ENCODE data around the gene CUTA. TPM values are rescaled to one million over a fixed set of nuclear protein-coding genes. Genes with fewer than 3 reads are reported as not detected.
A peak's percentile ranks its signal among the peaks of the same experiment; 100 is the strongest.
"Not testable (repeated sequence)": the region's sequence is repeated elsewhere in the genome, so short reads cannot be mapped to it uniquely, and the experiment has no call there.

Gene CUTA
- total RNA-seq, 2 donors from 2014 or later, result 114 to 126 TPM

GRCh38 chr6:33390767-33391277, 27.1 kb downstream of the CUTA start:
- DNase-seq, result no peak
- intact Hi-C loops (cut with DNase I), result loop anchor here in 1 of 2 donors (10.0 kb wide), 1 partner anchor 64 kb away; the partner anchor contains the start of gene ZBTB9
- no peak for ATAC-seq

DNA sequence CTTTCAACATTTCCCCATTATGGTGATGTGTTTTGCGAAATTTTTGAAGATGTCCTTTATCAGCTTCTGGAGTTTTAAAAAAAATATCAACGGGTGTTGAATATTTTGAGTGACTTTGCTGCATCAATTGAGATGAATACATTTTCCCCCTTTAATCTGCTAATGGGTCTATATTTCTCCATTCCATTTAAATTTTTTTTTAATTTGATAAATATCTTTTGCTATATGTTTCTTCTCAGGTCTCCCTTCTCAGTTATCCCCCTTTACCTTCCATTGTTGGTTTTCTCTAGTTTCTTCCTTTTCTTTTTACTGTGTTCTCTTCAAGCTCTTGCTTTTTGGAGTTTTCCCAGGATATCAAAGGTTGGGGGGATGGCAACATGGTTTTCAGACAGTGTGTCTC, 27.7 kb downstream of the CUTA start:
- no peak for ATAC-seq
- DNase-seq, result no peak
- intact Hi-C loops (cut with DNase I), result loop anchor here in 1 of 2 donors (10.0 kb wide), 1 partner anchor 65 kb away; the partner anchor contains the start of gene ZBTB9

DNA sequence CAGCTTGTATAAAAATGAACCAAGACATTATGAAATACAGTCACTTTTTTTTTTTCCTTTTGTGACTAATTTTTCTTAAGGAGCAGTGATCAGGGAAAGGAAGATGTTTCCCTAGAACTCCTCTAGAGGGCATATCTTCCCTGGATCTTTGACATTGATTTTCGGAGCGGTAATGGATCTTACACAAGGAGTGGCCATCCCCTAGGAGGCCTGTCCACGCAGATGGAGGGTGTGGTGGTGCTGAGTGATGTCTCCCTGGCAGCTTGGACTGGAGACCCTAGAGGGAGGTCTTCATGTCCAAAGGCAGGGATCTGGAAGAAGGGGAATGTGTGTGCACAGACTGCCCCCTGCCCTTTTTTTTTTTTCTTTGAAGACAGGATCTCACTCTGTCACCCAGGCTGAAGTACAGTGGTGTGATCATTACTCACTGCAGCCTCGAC, 33.3 kb downstream of the CUTA start:
- DNase-seq (no peak), ATAC-seq (peak in 1 of 2 donors; percentile 64)
- intact Hi-C loops (cut with DNase I), result no loop called here

DNA sequence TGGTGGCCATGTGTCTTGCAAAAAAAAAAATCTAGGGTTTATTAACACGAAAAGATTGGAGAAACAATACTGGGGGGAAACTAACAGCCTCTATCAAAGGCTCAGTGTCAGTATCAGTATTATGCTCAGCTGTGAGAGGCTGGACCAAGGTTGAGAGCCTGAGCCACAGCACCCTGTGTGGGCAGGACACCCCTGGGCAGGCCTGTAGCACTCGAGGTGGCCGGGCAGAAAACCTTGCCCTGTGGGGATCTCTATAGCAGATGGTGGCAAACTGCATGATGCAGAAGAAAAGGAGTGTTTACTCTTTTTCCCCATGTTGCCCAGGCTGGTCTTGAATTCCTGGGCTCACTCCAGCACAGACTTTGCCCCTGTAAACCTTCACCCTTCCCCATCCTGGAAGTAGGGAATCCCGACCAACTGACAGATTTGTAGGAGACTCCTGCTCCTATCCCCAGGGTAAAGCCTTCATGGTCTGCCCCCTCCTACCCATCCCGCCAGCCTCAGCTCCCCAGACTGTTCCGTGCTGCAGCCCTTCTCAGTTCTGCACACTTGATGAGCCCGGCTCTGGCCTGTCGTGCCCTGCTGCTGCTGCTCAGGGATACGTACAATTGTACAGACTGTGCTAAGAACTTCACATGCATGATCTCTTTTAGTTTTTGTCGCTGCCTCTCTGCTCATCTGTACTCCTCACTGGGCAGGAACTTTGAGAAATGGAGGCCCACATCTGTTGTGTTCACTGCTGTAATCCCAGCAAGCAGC, 34.3 kb downstream of the CUTA start:
- intact Hi-C loops (cut with DNase I), result no loop called here
- no peak for ATAC-seq
- DNase-seq, result no peak

GRCh38 chr6:33380272-33380981, 37.5 kb downstream of the CUTA start:
- DNase-seq (no peak), ATAC-seq (no peak)
- intact Hi-C loops (cut with DNase I), result no loop called here

- DNase-seq; ATAC-seq; intact Hi-C loops (cut with DNase I): not testable (repeated sequence)
Observed at GRCh38 chr6:33379184-33379583, 38.7 kb downstream of the CUTA start.

DNA sequence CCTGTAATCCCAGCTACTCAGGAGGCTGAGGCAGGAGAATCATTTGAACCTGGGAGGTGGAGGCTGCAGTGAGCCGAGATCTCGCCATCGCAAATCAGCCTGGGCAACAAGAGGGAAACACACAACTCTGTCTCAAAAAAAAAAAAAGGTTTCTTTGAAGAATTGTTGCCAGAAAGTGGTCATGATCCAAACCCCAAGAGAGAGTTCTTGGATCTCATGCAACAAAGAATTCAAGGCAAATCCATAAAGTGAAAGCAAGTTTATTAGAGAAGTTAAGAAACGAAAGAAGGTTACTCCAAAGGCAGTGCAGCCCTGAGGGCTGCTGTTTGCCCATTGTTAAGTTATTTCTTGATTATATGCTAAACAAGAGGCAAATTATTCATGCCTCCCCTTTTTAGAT, 40.7 kb downstream of the CUTA start:
- ATAC-seq (no peak), DNase-seq (no peak)
- intact Hi-C loops (cut with DNase I), result no loop called here

- DNase-seq (peak; percentile 83), ATAC-seq (peak; percentile 92 to 94)
- intact Hi-C loops (cut with DNase I), result no loop called here
Observed at GRCh38 chr6:33375143-33375671, 42.7 kb downstream of the CUTA start.

GRCh38 chr6:33373960-33374910, 43.7 kb downstream of the CUTA start:
- DNase-seq (no peak), ATAC-seq (no peak)
- intact Hi-C loops (cut with DNase I), result no loop called here

DNA sequence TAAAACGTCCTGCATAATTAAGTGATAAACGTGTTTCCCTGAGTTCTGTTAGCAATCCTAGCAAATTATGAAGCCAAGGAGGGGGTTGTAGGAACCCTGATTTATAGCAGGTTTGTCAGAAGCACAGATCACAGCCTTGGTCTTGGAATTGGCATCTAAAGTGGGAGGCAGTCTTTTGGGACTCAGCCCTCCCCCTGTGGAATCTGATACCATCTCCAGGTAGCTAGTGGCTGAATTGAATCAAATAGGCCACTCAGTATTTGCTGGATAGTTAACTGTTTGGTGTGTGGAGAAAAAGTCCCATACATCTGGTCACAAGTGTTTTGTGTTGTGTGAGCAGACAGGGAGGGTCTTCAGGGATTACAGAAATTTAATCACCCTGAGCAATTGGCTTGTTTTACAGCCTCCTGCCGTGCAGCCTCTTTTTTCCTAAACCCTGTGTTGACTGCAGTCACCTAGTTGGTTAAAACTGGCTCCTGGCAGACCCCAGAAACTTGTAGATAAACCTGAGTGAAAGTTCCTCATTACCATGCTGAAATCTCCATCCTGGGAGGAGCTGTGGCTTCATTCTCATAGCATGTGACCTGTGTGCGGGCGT, 45.3 kb downstream of the CUTA start:
- intact Hi-C loops (cut with DNase I), result no loop called here
- ATAC-seq, result no peak
- no peak for DNase-seq

GRCh38 chr6:33371901-33372300, 46.0 kb downstream of the CUTA start:
- DNase-seq; ATAC-seq; intact Hi-C loops (cut with DNase I): not testable (repeated sequence)

DNA sequence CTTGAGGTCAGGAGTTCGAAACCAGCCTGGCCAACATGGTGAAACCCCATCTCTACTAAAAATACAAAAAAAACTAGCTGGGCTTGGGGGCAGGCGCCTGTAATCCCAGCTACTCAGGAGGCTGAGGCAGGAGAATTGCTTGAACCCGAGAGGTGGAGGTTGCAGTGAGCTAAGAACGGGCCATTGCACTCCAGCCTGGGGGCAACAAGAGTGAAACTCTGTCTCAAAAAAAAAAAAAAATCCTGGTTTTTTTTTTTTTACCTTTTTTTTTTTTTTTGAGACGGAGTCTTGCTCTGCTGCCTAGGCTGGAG, 50.2 kb downstream of the CUTA start:
- ATAC-seq; intact Hi-C loops (cut with DNase I); DNase-seq: not testable (repeated sequence)

- no peak for DNase-seq
- ATAC-seq, result no peak
- intact Hi-C loops (cut with DNase I), result no loop called here
Observed at GRCh38 chr6:33367009-33367714, 50.7 kb downstream of the CUTA start.

Small RNA genes lying within 50 kb of the gene (microRNA-seq; reads per million reads assigned to microRNA genes)
- gene MIR5004, result 0 to 0.20 reads per million in 2 donors

Other genes starting within 250 kb of the CUTA start
- gene COL11A2, start 225.6 kb downstream of the CUTA start, total RNA-seq, result 1 to 10 TPM in 1 of 2 donors, under 1 TPM in 1; 0.94 to 1.3 TPM
- gene RXRB, start 217.4 kb downstream of the CUTA start, total RNA-seq, result 10 to 100 TPM; 32.5 to 39.5 TPM
- 100 to 1,000 TPM in 1 of 2 donors, 10 to 100 TPM in 1; 80.1 to 132 TPM for gene SLC39A7, start 217.2 kb downstream of the CUTA start, total RNA-seq
- 10 to 100 TPM; 13.3 to 14.3 TPM for gene HSD17B8, start 213.5 kb downstream of the CUTA start, total RNA-seq
- 10 to 100 TPM; 29.7 to 30.0 TPM for gene RING1, start 209.6 kb downstream of the CUTA start, total RNA-seq
- gene VPS52, start 146.2 kb downstream of the CUTA start, total RNA-seq, result 10 to 100 TPM; 25.9 to 33.4 TPM
- gene RPS18, start 146.0 kb downstream of the CUTA start, total RNA-seq, result 1,000 to 10,000 TPM; 1,167 to 1,230 TPM
- gene B3GALT4, start 141.0 kb downstream of the CUTA start, total RNA-seq, result 1 to 10 TPM; 7.5 to 9.8 TPM
- 10 to 100 TPM; 19.0 to 31.6 TPM for gene WDR46, start 128.9 kb downstream of the CUTA start, total RNA-seq
- 10 to 100 TPM; 43.9 to 47.5 TPM for gene PFDN6, start 128.5 kb downstream of the CUTA start, total RNA-seq
- gene RGL2, start 119.2 kb downstream of the CUTA start, total RNA-seq, result 10 to 100 TPM; 48.5 to 54.3 TPM
- gene TAPBP, start 104.0 kb downstream of the CUTA start, total RNA-seq, result 10 to 100 TPM; 74.0 to 80.9 TPM
- gene ZBTB22, start 100.4 kb downstream of the CUTA start, total RNA-seq, result 10 to 100 TPM; 14.1 to 15.7 TPM
- 10 to 100 TPM; 16.2 to 22.5 TPM for gene DAXX, start 95.1 kb downstream of the CUTA start, total RNA-seq
- 1 to 10 TPM in 1 of 2 donors, under 1 TPM in 1; 0.31 to 1.9 TPM for gene KIFC1, start 26.3 kb downstream of the CUTA start, total RNA-seq
- 10 to 100 TPM; 49.5 to 58.3 TPM for gene PHF1, start 7.1 kb downstream of the CUTA start, total RNA-seq
- 1 to 10 TPM; 9.0 to 9.8 TPM for gene SYNGAP1, start 2.0 kb upstream of the CUTA start, total RNA-seq
- 1 to 10 TPM; 4.4 to 5.9 TPM for gene ZBTB9, start 36.5 kb upstream of the CUTA start, total RNA-seq
- 10 to 100 TPM; 17.6 to 21.6 TPM for gene BAK1, start 162.2 kb upstream of the CUTA start, total RNA-seq
- gene ITPR3, start 203.2 kb upstream of the CUTA start, total RNA-seq, result 10 to 100 TPM in 1 of 2 donors, 1 to 10 TPM in 1; 9.6 to 16.6 TPM

All from left cardiac atrium (tissue), 4 donors.